Gastroesophageal sphincter (tissue), 4 donors: Measurements from ENCODE around the gene POLR2L. TPM values are rescaled to one million over a fixed set of nuclear protein-coding genes. Genes with fewer than 3 reads are reported as not detected.

Source experiments
- ATAC-seq: fragments of 150-250 bp; one replicate; pipeline ENCODE4 v1.9.1; 2016; ENCODE audit warnings: mild to moderate bottlenecking, moderate library complexity
- H3K27ac ChIP-seq, 4 donors: fragments of 200-600 bp; sonication (generic) in 3 of 4; 1 replicate in 3 of 4; 2 replicates in 1 of 4; pipeline ENCODE4 v1.5.1; 2016 to 2019
- H3K27me3 ChIP-seq: fragments of 200-600 bp; sonication (generic); one replicate; pipeline ENCODE4 v1.5.1; 2019
- H3K36me3 ChIP-seq, 2 donors: fragments of 200-600 bp; sonication (generic); one replicate each; pipeline ENCODE4 v1.5.1; 2019; ENCODE audit warnings: control low read depth in 1 of 2
- H3K4me1 ChIP-seq, 3 donors: fragments of 200-600 bp; sonication (generic); 1 replicate in 2 of 3; 2 replicates in 1 of 3; pipeline ENCODE4 v1.5.1; 2016 to 2019; ENCODE audit warnings: control low read depth in 2 of 3
- H3K4me3 ChIP-seq, 2 donors: fragments of 200-600 bp; sonication (generic); one replicate each; pipeline ENCODE4 v1.5.1; 2019; ENCODE audit warnings: mild to moderate bottlenecking in 1 of 2, moderate library complexity in 1 of 2
- H3K9me3 ChIP-seq, 3 donors: fragments of 200-600 bp; sonication (generic); one replicate each; pipeline ENCODE4 v1.5.1; 2017 to 2019; ENCODE audit warnings: control low read depth in 2 of 3
- CTCF ChIP-seq, 4 experiments: fragments of 200-600 bp in 2 of 4; fragments of 450-650 bp in 2 of 4; sonication (generic) in 1 of 4; IDR thresholded peaks; one replicate each; pipeline ENCODE4 v1.5.1; 2017 to 2019; ENCODE audit warnings: antibody characterized with exemption in 4 of 4, mild to moderate bottlenecking in 2 of 4, moderate library complexity in 2 of 4
- EP300 ChIP-seq: sonication (generic); formaldehyde crosslinking; IDR thresholded peaks from one replicate; pipeline ENCODE4 v1.6.1; 2017; ENCODE audit warnings: antibody characterized with exemption, mild to moderate bottlenecking
- POLR2A ChIP-seq, 2 donors: fragments of 450-650 bp; IDR thresholded peaks; one replicate each; pipeline ENCODE4 v1.6.1; 2017; ENCODE audit warnings: antibody characterized with exemption in 2 of 2, mild to moderate bottlenecking in 2 of 2, moderate library complexity in 1 of 2
- POLR2AphosphoS5 ChIP-seq: sonication (generic); formaldehyde crosslinking; IDR thresholded peaks from one replicate; pipeline ENCODE4 v1.6.1; 2017; ENCODE audit warnings: antibody characterized with exemption
- WGBS, 2 donors: methylation state at CpG; one replicate each; pipeline ENCODE4 v1.1.5; 2018; ENCODE audit warnings: low coverage in 1 of 2; 5-methylcytosine and 5-hydroxymethylcytosine counted together
- total RNA-seq, 4 donors: library from RNA; depleted of rRNA; stranded (reverse); fragments of >200 nt; gene quantifications; one replicate each; pipeline ENCODE4 v1.1.0, GENCODE V29; 2016

The POLR2L gene
- total RNA-seq, 4 donors from 2014 or later: 65.5 to 86.0 (median 71.8) TPM

DNA sequence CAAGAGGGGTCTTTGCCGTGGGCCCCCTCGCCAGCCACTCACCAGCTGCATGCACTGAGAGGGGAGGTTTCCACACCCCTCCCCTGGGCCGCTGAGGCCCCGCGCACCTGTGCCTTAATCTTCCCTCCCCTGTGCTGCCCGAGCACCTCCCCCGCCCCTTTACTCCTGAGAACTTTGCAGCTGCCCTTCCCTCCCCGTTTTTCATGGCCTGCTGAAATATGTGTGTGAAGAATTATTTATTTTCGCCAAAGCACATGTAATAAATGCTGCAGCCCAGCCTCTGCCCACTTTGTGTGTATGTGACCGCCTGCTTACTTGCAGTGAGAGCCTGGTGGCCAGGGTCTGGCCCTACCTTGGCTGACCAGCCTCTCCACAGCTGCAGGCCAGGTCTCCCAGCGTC, 17.4 kb downstream of the POLR2L start:
- WGBS, 2 donors: 81 to 90% methylated on average over 3 to 5 of the region's 11 CpGs
- TF ChIP-seq POLR2AphosphoS5: no peak
- TF ChIP-seq POLR2A (IDR thresholded peaks at IDR 0.05): no peak
- TF ChIP-seq EP300: no peak
- no peak for TF ChIP-seq CTCF (IDR thresholded peaks at IDR 0.05)
- Histone ChIP-seq H3K4me3 (no peak overlapping the region), H3K27me3 (peaks cover 62% of the 10 kb centered on the region), H3K9me3 (no peaks in the 10 kb centered on the region), H3K27ac (no peak overlapping the region), H3K36me3 (peaks cover 0 to 49% of the 10 kb centered on the region in 2 donors), H3K4me1 (peaks cover 0 to 69% (median 35%) of the 10 kb centered on the region in 3 donors)
- no peak for ATAC-seq

- 70% methylated on average over 2 of the region's 59 CpGs; no CpG with 5 or more reads in 1 of the 2 donors for WGBS, 2 donors
- Histone ChIP-seq H3K27me3 (peaks cover 56% of the 10 kb centered on the region), H3K4me3 (no peak overlapping the region), H3K9me3 (no peaks in the 10 kb centered on the region), H3K36me3 (peaks cover 0 to 49% of the 10 kb centered on the region in 2 donors), H3K4me1 (peaks cover 0 to 64% (median 29%) of the 10 kb centered on the region in 3 donors), H3K27ac (no peak overlapping the region)
- no peak for ATAC-seq
- TF ChIP-seq POLR2AphosphoS5 (no peak), EP300 (no peak), POLR2A (IDR thresholded peaks at IDR 0.05) (no peak), CTCF (IDR thresholded peaks at IDR 0.05) (no peak)
Observed at GRCh38 chr11:824292-824880, 17.9 kb downstream of the POLR2L start.

DNA sequence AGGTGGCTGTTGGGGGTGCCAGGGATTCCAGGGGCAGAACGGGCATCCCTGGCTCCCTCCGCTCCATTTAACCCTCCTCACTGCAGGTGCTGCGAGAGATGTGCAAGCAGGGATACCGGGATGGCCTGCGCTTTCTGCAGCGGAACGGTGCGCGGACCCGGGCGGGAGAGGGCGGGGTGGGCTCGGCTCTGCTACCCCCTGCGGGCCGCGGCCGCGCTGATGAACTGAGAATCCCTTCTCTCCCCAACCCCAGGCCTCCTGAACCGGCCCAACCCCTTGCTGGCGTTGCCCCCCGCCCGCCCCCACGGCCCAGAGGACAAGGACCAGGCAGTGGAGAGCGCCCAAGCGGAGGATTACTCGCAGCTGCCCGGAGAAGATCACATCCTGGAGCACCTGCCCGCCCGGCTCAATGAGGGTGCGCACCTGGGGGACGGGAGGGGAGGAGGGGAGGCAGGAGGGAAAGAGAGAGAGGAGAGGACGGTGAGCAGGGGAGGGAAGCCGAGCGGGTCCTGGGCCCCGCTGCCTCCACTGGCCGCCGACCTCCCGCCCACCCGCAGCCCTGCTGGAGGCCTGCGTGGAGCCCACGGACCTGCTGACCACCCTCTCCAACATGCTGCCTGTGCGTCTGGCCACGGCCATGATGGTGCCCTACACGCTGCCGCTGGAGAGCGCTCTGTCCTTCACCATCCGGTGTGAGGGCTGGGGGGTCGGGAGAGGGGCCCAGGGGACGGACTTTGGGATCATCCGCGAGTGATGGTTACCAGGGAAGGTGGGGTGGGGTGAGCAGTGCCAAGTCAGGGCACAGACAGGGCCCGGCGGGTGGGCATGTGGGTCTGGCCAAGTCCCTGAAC, 18.7 kb downstream of the POLR2L start:
- WGBS, 2 donors: no CpG with 5 or more reads among the region's 53 CpGs
- Histone ChIP-seq H3K9me3 (no peaks in the 10 kb centered on the region), H3K27ac (no peak overlapping the region), H3K4me1 (peaks cover 0 to 62% (median 26%) of the 10 kb centered on the region in 3 donors), H3K36me3 (peaks cover 0 to 49% of the 10 kb centered on the region in 2 donors), H3K4me3 (no peak overlapping the region), H3K27me3 (peaks cover 49% of the 10 kb centered on the region)
- TF ChIP-seq CTCF (IDR thresholded peaks at IDR 0.05): no peak
- no peak for TF ChIP-seq EP300
- no peak for TF ChIP-seq POLR2A (IDR thresholded peaks at IDR 0.05)
- TF ChIP-seq POLR2AphosphoS5: no peak
- ATAC-seq: no peak

DNA sequence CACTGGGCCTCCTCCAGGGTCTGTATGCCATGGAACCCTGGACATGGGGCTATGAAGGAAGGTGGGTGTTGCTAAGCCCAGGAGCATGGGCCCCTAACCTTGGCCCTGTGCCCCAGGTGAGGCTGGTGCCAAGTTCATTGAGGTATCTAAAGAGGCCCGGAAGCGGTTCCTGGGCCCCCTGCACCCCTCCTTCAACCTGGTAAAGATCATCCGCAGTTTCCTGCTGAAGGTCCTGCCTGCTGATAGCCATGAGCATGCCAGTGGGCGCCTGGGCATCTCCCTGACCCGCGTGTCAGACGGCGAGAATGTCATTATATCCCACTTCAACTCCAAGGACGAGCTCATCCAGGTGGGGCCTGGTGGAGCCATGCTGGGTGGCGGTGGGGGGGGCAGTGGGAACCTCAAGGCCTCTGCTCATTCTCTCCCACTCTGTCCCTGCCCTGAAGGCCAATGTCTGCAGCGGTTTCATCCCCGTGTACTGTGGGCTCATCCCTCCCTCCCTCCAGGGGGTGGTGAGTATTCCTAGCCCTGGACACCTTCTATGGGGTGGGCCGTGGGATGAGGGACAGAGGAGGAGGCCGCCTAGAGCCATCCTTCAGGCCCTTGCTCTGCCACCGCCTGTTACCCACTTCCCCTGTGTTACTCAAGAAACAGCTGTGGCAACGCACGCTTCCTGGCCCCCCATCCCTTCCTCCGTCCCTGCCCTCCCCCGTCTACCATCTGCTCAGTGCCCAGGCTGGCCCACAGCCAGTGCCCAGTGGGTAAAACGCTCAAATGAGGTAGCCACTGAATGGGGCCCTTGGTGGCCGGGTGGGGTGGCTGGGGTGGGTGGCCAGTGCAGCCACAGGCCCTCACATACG, 20.6 kb downstream of the POLR2L start:
- peaks cover 0 to 47% (median 19%) of the 10 kb centered on the region in 3 donors for H3K4me1 ChIP-seq
- no peak for ATAC-seq
- H3K27ac ChIP-seq: peak overlapping the region in 3 of 4 donors; percentile 91 to 100 (median 96)
- H3K4me3 ChIP-seq: peak overlapping the region in 1 of 2 donors; percentile 99
- H3K9me3 ChIP-seq: no peaks in the 10 kb centered on the region
- H3K36me3 ChIP-seq: peaks cover 0 to 49% of the 10 kb centered on the region in 2 donors
- H3K27me3 ChIP-seq: peaks cover 30% of the 10 kb centered on the region
- 64% methylated on average over 3 of the region's 22 CpGs; no CpG with 5 or more reads in 1 of the 2 donors for WGBS, 2 donors
- TF ChIP-seq CTCF (IDR thresholded peaks at IDR 0.05): no peak
- peak in 1 of 2 donors; percentile 3 for TF ChIP-seq POLR2A (IDR thresholded peaks at IDR 0.05)
